CD4-positive, alpha-beta T cell (primary cell): Measurements from ENCODE around the gene ORAI3. TPM values are rescaled to one million over a fixed set of nuclear protein-coding genes. Genes with fewer than 3 reads are reported as not detected.

Experiments
- ATAC-seq: fragments of 200-7000 bp; cut with Tn5 transposase; one replicate; pipeline ENCODE4 v1.10.0; 2022; ENCODE audit warnings: mild to moderate bottlenecking; ENCODE audit not compliant: poor library complexity
- CTCF ChIA-PET: fragments of 350-600 bp; sonication (Branson Sonifier 250); formaldehyde crosslinking; loops from one replicate; lab custom pipeline; 2021; ENCODE audit warnings: antibody characterized with exemption, inconsistent platforms; lab: Charles Lee
- POLR2A ChIA-PET: fragments of 350-600 bp; sonication (Branson Sonifier 250); formaldehyde crosslinking; loops from one replicate; lab custom pipeline; 2021; ENCODE audit warnings: antibody characterized with exemption, inconsistent platforms; lab: Charles Lee
- DNase-seq, 14 experiments: peaks; one replicate each; pipeline ENCODE4 v3.0.0-alpha.2; 2013 to 2020; ENCODE audit warnings: mixed read lengths in 2 of 14
- H3K27ac ChIP-seq, 2 donors: one replicate each; pipeline versions ENCODE4 v1.5.1 to v1.7.0; 2013; ENCODE audit warnings: low read length in 2 of 2, low read depth in 1 of 2, mild to moderate bottlenecking in 1 of 2
- H3K27me3 ChIP-seq, 2 experiments: 1 replicate in 1 of 2; 2 replicates in 1 of 2; pipeline versions ENCODE4 v1.6.1 to v1.7.0; 2013; ENCODE audit warnings: low read length in 2 of 2, control low read depth in 1 of 2, mild to moderate bottlenecking in 1 of 2, moderate library complexity in 1 of 2; ENCODE audit not compliant: insufficient read depth in 2 of 2, control insufficient read depth in 1 of 2
- H3K36me3 ChIP-seq: one replicate; pipeline ENCODE4 v1.6.1; 2013; ENCODE audit warnings: low read length, control low read depth; ENCODE audit not compliant: insufficient read depth
- H3K4me1 ChIP-seq: one replicate; pipeline ENCODE4 v1.6.1; 2013; ENCODE audit warnings: low read length, control low read depth; ENCODE audit not compliant: insufficient read depth
- H3K4me3 ChIP-seq: one replicate; pipeline ENCODE4 v1.5.1; 2013; ENCODE audit warnings: mild to moderate bottlenecking, low read length, moderate library complexity
- H3K9me3 ChIP-seq, 2 experiments: 1 replicate in 1 of 2; 2 replicates in 1 of 2; pipeline versions ENCODE4 v1.6.1 to v1.7.0; 2013; ENCODE audit warnings: low read length in 2 of 2, mild to moderate bottlenecking in 2 of 2, control low read depth in 1 of 2, moderate library complexity in 1 of 2; ENCODE audit not compliant: control insufficient read depth in 1 of 2, insufficient read depth in 1 of 2
- H3K27ac Mint-ChIP-seq: one replicate; pipeline ENCODE4 v1.8.0; 2020; ENCODE audit warnings: mixed read lengths
- H3K27me3 Mint-ChIP-seq: one replicate; pipeline ENCODE4 v1.8.0; 2021; ENCODE audit warnings: mixed read lengths
- H3K36me3 Mint-ChIP-seq: one replicate; pipeline ENCODE4 v1.8.0; 2021; ENCODE audit warnings: low read depth, mixed read lengths
- H3K4me1 Mint-ChIP-seq: one replicate; pipeline ENCODE4 v1.8.0; 2021; ENCODE audit warnings: low read depth, mixed read lengths
- H3K4me3 Mint-ChIP-seq: one replicate; pipeline ENCODE4 v1.8.0; 2020; ENCODE audit warnings: mild to moderate bottlenecking, mixed read lengths
- H3K9me3 Mint-ChIP-seq: one replicate; pipeline ENCODE4 v1.8.0; 2020; ENCODE audit warnings: mixed read lengths
- intact Hi-C, 2 experiments: fragments of 100-400 bp; cut with DNase I in 1 of 2; cut with micrococcal nuclease in 1 of 2; formaldehyde crosslinking; loops; one replicate each; pipeline versions ENCODE4 v1.15.1 to v1.9.0; 2023 to 2025; cut with DNase I, micrococcal nuclease
- total RNA-seq, 174 experiments: library from RNA in 2 of 174; stranded (reverse) in 2 of 174; gene quantifications; one replicate each; pipeline ENCODE4 v1.2.3 and lab custom pipeline; 2021 to 2026
- TF ChIP-seq, protein P1 (sequence below): fragments of 200-600 bp; IDR thresholded peaks from one replicate; pipeline ENCODE4 v1.8.0; 2022; ENCODE audit warnings: antibody characterized with exemption, mild to moderate bottlenecking

Gene ORAI3
- total RNA-seq, 2 experiments from 2014 or later: 3.0 to 4.5 TPM

DNA sequence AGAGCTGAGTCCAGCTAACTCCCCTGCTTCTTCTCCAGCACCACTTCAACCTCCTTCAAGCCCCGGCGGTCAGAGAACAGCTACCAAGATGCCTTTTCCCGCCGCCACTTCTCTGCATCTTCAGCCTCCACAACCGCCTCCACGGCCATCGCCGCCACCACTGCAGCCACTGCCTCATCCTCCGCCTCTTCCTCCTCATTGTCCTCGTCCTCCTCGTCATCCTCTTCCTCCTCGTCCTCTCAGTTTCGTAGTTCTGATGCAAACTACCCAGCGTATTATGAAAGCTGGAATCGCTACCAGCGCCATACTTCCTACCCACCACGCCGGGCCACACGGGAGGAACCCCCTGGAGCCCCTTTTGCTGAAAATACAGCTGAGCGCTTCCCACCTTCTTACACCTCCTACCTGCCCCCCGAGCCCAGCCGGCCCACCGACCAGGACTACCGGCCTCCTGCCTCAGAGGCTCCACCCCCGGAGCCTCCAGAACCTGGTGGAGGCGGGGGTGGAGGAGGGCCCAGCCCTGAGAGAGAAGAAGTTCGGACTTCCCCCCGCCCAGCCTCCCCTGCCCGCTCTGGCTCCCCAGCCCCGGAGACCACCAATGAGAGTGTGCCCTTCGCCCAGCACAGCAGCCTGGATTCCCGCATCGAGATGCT, 15.8 kb downstream of the ORAI3 start:
- no peak overlapping the region for H3K27ac Mint-ChIP-seq
- DNase-seq (no peak), ATAC-seq (no peak)
- Histone ChIP-seq H3K9me3 (no peaks in the 10 kb centered on the region), H3K4me3 (no peak overlapping the region), H3K27ac (no peak overlapping the region), H3K27me3 (no peaks in the 10 kb centered on the region), H3K36me3 (peaks cover 88% of the 10 kb centered on the region), H3K4me1 (no peaks in the 10 kb centered on the region)
- ChIA-PET CTCF (interaction anchor here (1.3 kb wide), 1 partner anchor 120 kb away, joined by 3 read pairs; no protein-coding TSS in a partner anchor), POLR2A (interaction anchor here (0.9 to 1.2 kb wide), 2 partner anchors 11 to 15 kb away, joined by 3 read pairs; no protein-coding TSS in a partner anchor)
- peak overlapping the region; percentile 11 for H3K4me3 Mint-ChIP-seq
- peaks cover 9% of the 10 kb centered on the region for H3K4me1 Mint-ChIP-seq
- intact Hi-C loops: no loop called here
- H3K36me3 Mint-ChIP-seq: peaks cover 90% of the 10 kb centered on the region
- no peaks in the 10 kb centered on the region for H3K9me3 Mint-ChIP-seq
- no peaks in the 10 kb centered on the region for H3K27me3 Mint-ChIP-seq
- TF ChIP-seq, protein P1, sequence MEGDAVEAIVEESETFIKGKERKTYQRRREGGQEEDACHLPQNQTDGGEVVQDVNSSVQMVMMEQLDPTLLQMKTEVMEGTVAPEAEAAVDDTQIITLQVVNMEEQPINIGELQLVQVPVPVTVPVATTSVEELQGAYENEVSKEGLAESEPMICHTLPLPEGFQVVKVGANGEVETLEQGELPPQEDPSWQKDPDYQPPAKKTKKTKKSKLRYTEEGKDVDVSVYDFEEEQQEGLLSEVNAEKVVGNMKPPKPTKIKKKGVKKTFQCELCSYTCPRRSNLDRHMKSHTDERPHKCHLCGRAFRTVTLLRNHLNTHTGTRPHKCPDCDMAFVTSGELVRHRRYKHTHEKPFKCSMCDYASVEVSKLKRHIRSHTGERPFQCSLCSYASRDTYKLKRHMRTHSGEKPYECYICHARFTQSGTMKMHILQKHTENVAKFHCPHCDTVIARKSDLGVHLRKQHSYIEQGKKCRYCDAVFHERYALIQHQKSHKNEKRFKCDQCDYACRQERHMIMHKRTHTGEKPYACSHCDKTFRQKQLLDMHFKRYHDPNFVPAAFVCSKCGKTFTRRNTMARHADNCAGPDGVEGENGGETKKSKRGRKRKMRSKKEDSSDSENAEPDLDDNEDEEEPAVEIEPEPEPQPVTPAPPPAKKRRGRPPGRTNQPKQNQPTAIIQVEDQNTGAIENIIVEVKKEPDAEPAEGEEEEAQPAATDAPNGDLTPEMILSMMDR: no peak

DNA sequence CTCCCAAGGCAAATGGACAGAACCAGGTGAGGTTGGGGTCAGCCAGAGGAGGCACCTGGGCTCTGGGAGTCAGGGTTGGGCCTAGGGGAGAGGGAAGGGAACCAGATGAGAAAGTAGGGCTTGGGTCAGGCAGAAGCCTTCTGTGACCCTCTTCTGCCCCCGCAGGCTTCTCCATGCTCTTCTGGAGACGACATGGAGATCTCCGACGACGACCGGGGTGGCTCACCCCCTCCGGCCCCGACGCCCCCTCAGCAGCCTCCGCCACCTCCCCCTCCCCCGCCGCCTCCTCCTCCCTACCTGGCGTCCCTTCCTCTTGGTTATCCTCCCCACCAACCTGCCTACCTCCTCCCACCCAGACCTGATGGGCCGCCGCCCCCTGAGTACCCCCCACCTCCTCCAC, 16.6 kb downstream of the ORAI3 start:
- Mint-ChIP-seq H3K27me3 (no peaks in the 10 kb centered on the region), H3K36me3 (peaks cover 88% of the 10 kb centered on the region), H3K4me1 (peaks cover 1% of the 10 kb centered on the region), H3K9me3 (no peaks in the 10 kb centered on the region), H3K4me3 (no peak overlapping the region), H3K27ac (no peak overlapping the region)
- Histone ChIP-seq H3K9me3 (no peaks in the 10 kb centered on the region), H3K27me3 (no peaks in the 10 kb centered on the region), H3K4me1 (no peaks in the 10 kb centered on the region), H3K27ac (no peak overlapping the region), H3K36me3 (peaks cover 83% of the 10 kb centered on the region), H3K4me3 (no peak overlapping the region)
- TF ChIP-seq, protein P1: no peak
- ATAC-seq (no peak), DNase-seq (no peak)
- CTCF ChIA-PET: interaction anchor here (1.3 kb wide), 1 partner anchor 121 kb away, joined by 3 read pairs; no protein-coding TSS in a partner anchor
- POLR2A ChIA-PET: no interaction called here
- intact Hi-C loops: no loop called here

DNA sequence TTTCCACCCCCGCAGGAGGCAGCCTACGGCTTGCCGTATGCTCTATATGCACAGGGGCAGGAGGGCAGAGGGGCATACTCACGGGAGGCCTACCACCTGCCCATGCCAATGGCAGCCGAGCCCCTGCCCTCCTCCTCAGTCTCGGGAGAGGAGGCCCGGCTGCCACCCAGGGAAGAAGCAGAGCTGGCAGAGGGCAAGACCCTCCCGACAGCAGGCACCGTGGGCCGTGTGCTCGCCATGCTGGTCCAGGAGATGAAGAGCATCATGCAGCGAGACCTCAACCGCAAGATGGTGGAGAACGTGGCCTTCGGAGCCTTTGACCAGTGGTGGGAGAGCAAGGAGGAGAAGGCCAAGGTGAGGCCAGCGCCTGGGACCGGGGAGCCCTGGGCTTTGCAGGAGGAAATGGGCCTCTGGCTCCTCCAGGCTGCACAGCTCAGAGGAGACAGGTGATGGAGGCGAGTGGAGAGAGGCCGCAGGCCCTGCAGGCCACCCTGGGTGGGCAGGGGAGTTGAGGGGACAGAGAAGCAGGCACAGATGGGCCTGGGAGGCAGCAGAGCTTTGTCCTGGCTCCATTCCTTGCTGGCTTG, 17.3 kb downstream of the ORAI3 start:
- ATAC-seq: no peak
- peak in 1 of 14 experiments; percentile 21 for DNase-seq
- POLR2A ChIA-PET: no interaction called here

More for the DNA sequence above, 17.3 kb downstream of the ORAI3 start:
- peaks cover 88% of the 10 kb centered on the region for H3K36me3 Mint-ChIP-seq
- Histone ChIP-seq H3K27ac (no peak overlapping the region), H3K4me3 (no peak overlapping the region), H3K27me3 (no peaks in the 10 kb centered on the region), H3K36me3 (peaks cover 83% of the 10 kb centered on the region), H3K4me1 (no peaks in the 10 kb centered on the region), H3K9me3 (no peaks in the 10 kb centered on the region)
- TF ChIP-seq, protein P1: no peak
- no peak overlapping the region for H3K4me3 Mint-ChIP-seq
- H3K27ac Mint-ChIP-seq: no peak overlapping the region
- H3K9me3 Mint-ChIP-seq: no peaks in the 10 kb centered on the region
- no peaks in the 10 kb centered on the region for H3K27me3 Mint-ChIP-seq
- intact Hi-C loops: no loop called here
- H3K4me1 Mint-ChIP-seq: no peaks in the 10 kb centered on the region
- CTCF ChIA-PET: no interaction called here
